K562 (cell line): ENCODE data around the gene EDN2. TPM values are rescaled to one million over a fixed set of nuclear protein-coding genes. Genes with fewer than 3 reads are reported as not detected.

Source experiments
- ATAC-seq: fragments of 200-7000 bp; cut with Tn5 transposase; 3 replicates; pipeline ENCODE4 v1.9.1; 2020; ENCODE audit warnings: moderate library complexity
- BruUV-seq: library from RNA; stranded (reverse); fragments of 400-500 nt; replicated peaks from 2 replicates; lab custom pipeline; 2021; lab: Mats Ljungman, UMichigan
- CTCF ChIA-PET: fragments of 300-600 bp; formaldehyde crosslinking; extraction: SDS; loops from one replicate; lab custom pipeline; 2021; ENCODE audit warnings: low intra/inter-chr PET ratio; lab: Yijun Ruan, JAX
- POLR2A ChIA-PET: fragments of 300-600, 350-650 bp; sonication (Branson Sonifier 250); formaldehyde crosslinking; extraction: SDS; loops from one replicate; lab custom pipeline; 2021; ENCODE audit warnings: antibody characterized with exemption, inconsistent platforms; lab: Yijun Ruan, JAX
- DNase-seq, 4 experiments: peaks; one replicate each; pipeline versions ENCODE4 v3.0.0 to v3.0.0-alpha.2; 2011 to 2018; ENCODE audit warnings: low spot score in 3 of 4, mixed read lengths in 3 of 4; ENCODE audit errors: extremely low read depth in 1 of 4
- FAIRE-seq: peaks from 2 replicates; lab custom pipeline; 2011; peaks lifted over from hg19 to GRCh38; lab: Jason Lieb, UNC
- H2AFZ ChIP-seq: 2 replicates; pipeline ENCODE4 v1.6.0; 2011; ENCODE audit warnings: low read depth, low read length, control low read depth, inconsistent platforms
- H3K27ac ChIP-seq: fragments of 200-600 bp; 3 replicates; pipeline ENCODE4 v1.8.0; 2011; ENCODE audit warnings: low read depth, mild to moderate bottlenecking, control low read depth, inconsistent platforms, low read length, moderate library complexity, mixed read lengths; ENCODE audit errors: extremely low read depth
- H3K27me3 ChIP-seq, 2 experiments: fragments of 300-600 bp in 1 of 2; 2 replicates in 1 of 2; 3 replicates in 1 of 2; pipeline versions ENCODE4 v1.6.0 to v1.8.0; 2011; ENCODE audit warnings: inconsistent platforms in 2 of 2, low read length in 2 of 2, mild to moderate bottlenecking in 1 of 2, mixed read lengths in 1 of 2, moderate library complexity in 1 of 2; ENCODE audit not compliant: control insufficient read depth in 2 of 2, insufficient read depth in 2 of 2
- H3K36me3 ChIP-seq: fragments of 300-600 bp; 3 replicates; pipeline ENCODE4 v1.8.0; 2011; ENCODE audit warnings: mild to moderate bottlenecking, low read length, inconsistent platforms; ENCODE audit not compliant: control insufficient read depth, insufficient read depth
- H3K4me1 ChIP-seq, 2 experiments: fragments of 200-600 bp in 1 of 2; replicated peaks in 1 of 2; 2 replicates in 1 of 2; 3 replicates in 1 of 2; pipeline versions ENCODE4 v1.5.1 to v1.8.0; 2011; ENCODE audit warnings: inconsistent platforms in 2 of 2, low read length in 2 of 2, mild to moderate bottlenecking in 1 of 2, mixed read lengths in 1 of 2, moderate library complexity in 1 of 2; ENCODE audit not compliant: control insufficient read depth in 2 of 2, insufficient read depth in 2 of 2
- H3K4me2 ChIP-seq: 2 replicates; pipeline ENCODE4 v1.6.1; 2011; ENCODE audit warnings: low read length, control low read depth, inconsistent platforms, mixed read lengths; ENCODE audit not compliant: insufficient read depth
- H3K4me3 ChIP-seq: fragments of 200-600 bp; sonication (generic), shearing (Covaris generic); 2 replicates; pipeline ENCODE4 v1.5.1; 2016; ENCODE audit warnings: control low read depth, inconsistent platforms
- H3K79me2 ChIP-seq: fragments of 200-600 bp; 3 replicates; pipeline ENCODE4 v1.8.0; 2011; ENCODE audit warnings: low read length, inconsistent platforms; ENCODE audit not compliant: control insufficient read depth, insufficient read depth
- H3K9ac ChIP-seq, 2 experiments: 2 replicates each; pipeline versions ENCODE4 v1.6.0 to v1.6.1; 2011; ENCODE audit warnings: low read depth in 2 of 2, low read length in 2 of 2, control low read depth in 1 of 2, inconsistent platforms in 1 of 2, mild to moderate bottlenecking in 1 of 2, mixed read lengths in 1 of 2; ENCODE audit not compliant: insufficient read depth in 1 of 2
- H3K9me1 ChIP-seq: one replicate; pipeline ENCODE4 v1.6.0; 2011; ENCODE audit warnings: inconsistent platforms, mild to moderate bottlenecking, low read length, moderate library complexity; ENCODE audit not compliant: control insufficient read depth, insufficient read depth
- H3K9me3 ChIP-seq: replicated peaks from 2 replicates; pipeline ENCODE4 v1.5.1; 2011; ENCODE audit warnings: low read depth, low read length, inconsistent platforms; ENCODE audit not compliant: control insufficient read depth, insufficient read depth
- H4K20me1 ChIP-seq: replicated peaks from 2 replicates; pipeline ENCODE4 v1.6.1; 2011; ENCODE audit warnings: low read length, inconsistent platforms, mixed read lengths; ENCODE audit not compliant: control insufficient read depth, insufficient read depth
- DPF2 ChIP-seq: fragments of 450-650 bp; IDR thresholded peaks from 2 replicates; pipeline ENCODE4 v1.6.1; 2016
- HSF4 ChIP-seq: fragments of 250-450 bp; sonication (Bioruptor Pico); IDR thresholded peaks from 2 replicates; pipeline ENCODE4 v2.1.2; 2022; ENCODE audit warnings: mild to moderate bottlenecking, moderate library complexity, borderline replicate concordance
- JUN ChIP-seq, 2 experiments: sonication (generic) in 1 of 2; formaldehyde crosslinking in 1 of 2; IDR thresholded peaks; 2 replicates each; pipeline versions ENCODE4 v1.6.1 to v1.8.0; 2012 to 2022; ENCODE audit warnings: borderline replicate concordance in 2 of 2, mild to moderate bottlenecking in 2 of 2, improper control_type of control experiment in 1 of 2, low read depth in 1 of 2, low read length in 1 of 2, missing genetic modification reagents in 1 of 2
- MNT ChIP-seq, 2 experiments: fragments of 450-650 bp; conservative IDR thresholded peaks; 2 replicates each; pipeline ENCODE4 v1.6.1; 2017; ENCODE audit warnings: mild to moderate bottlenecking in 2 of 2, moderate library complexity in 2 of 2
- SP2 ChIP-seq: IDR thresholded peaks from 2 replicates; pipeline ENCODE4 v1.6.1; 2011; ENCODE audit warnings: mild to moderate bottlenecking, low read depth, low read length, moderate library complexity; ENCODE audit not compliant: poor library complexity, severe bottlenecking; ENCODE audit errors: extremely low read depth
- TCF3 ChIP-seq: sonication (generic); formaldehyde crosslinking; IDR thresholded peaks from 2 replicates; pipeline ENCODE4 v1.4.0; 2020; ENCODE audit warnings: mild to moderate bottlenecking, missing genetic modification reagents
- ZBTB34 ChIP-seq: fragments of 250-450 bp; sonication (Bioruptor Pico); IDR thresholded peaks from 2 replicates; pipeline ENCODE4 v1.8.0; 2021; ENCODE audit warnings: mild to moderate bottlenecking, moderate library complexity
- ZFP30 ChIP-seq: fragments of 250-450 bp; sonication (Bioruptor Pico); IDR thresholded peaks from 2 replicates; pipeline ENCODE4 v1.8.0; 2022; ENCODE audit warnings: moderate library complexity, mild to moderate bottlenecking, inconsistent platforms, borderline replicate concordance
- ZKSCAN3 ChIP-seq: fragments of 250-450 bp; sonication (Bioruptor Pico); IDR thresholded peaks from 2 replicates; pipeline ENCODE4 v1.4.0; 2020
- ZNF12 ChIP-seq: sonication (generic); formaldehyde crosslinking; IDR thresholded peaks from 2 replicates; pipeline ENCODE4 v1.4.0; 2020; ENCODE audit warnings: mild to moderate bottlenecking, missing genetic modification reagents
- ZNF224 ChIP-seq: sonication (generic); formaldehyde crosslinking; IDR thresholded peaks from 2 replicates; pipeline ENCODE4 v1.8.0; 2022; ENCODE audit warnings: mild to moderate bottlenecking, missing genetic modification reagents
- ZNF449 ChIP-seq: fragments of 250-450 bp; sonication (Bioruptor Pico); IDR thresholded peaks from 2 replicates; pipeline ENCODE4 v1.8.0; 2022; ENCODE audit warnings: moderate library complexity, mild to moderate bottlenecking, inconsistent platforms
- WGBS: fragments of 100-300 bp; shearing (Covaris generic); methylation state at CpG from one replicate; pipeline ENCODE4 v1.1.6; 2016; ENCODE audit warnings: low coverage, mixed read lengths; ENCODE audit not compliant: insufficient coverage; ENCODE audit errors: missing lambda C conversion rate; 5-methylcytosine and 5-hydroxymethylcytosine counted together
- in situ Hi-C: fragments of 300-500 bp; cut with MboI; formaldehyde crosslinking; loops from 4 replicates; pipeline ENCODE4 v1.15.0; 2018; ENCODE audit warnings: inconsistent platforms, mixed read lengths
- intact Hi-C: fragments of 100-400 bp; cut with micrococcal nuclease; formaldehyde crosslinking; loops from 2 replicates; pipeline ENCODE4 v1.14.2; 2022
- polyA plus RNA-seq, 8 experiments: library from polyadenylated mRNA; depleted of rRNA in 4 of 8; stranded (reverse) in 5 of 8; unstranded in 3 of 8; fragments of >200 nt; fragmentation: Nextera tagmentation in 2 of 8; fragmentation: Illumina TruSeq in 1 of 8; extraction: Ambion mirVana in 2 of 8; extraction: Trizol in 1 of 8; gene quantifications; 2 replicates each; pipeline versions ENCODE4 v1.2.1 to v1.2.3, GENCODE V29; 2011 to 2014; ENCODE audit warnings: inconsistent platforms in 1 of 8, missing spikeins in 1 of 8
- total RNA-seq, 7 experiments: library from RNA; depleted of rRNA in 6 of 7; stranded (reverse); fragments of >200 nt in 6 of 7; fragmentation: Illumina TruSeq in 2 of 7; extraction: Trizol in 2 of 7; gene quantifications; 2 replicates each; pipeline versions ENCODE4 v1.2.1 to v1.2.3, GENCODE V29; 2011 to 2021; ENCODE audit warnings: low replicate concordance in 1 of 7
- TF ChIP-seq, protein P1 (sequence below): fragments of 250-450 bp; sonication (Bioruptor Pico); IDR thresholded peaks from 2 replicates; pipeline ENCODE4 v1.4.0; 2020; ENCODE audit warnings: borderline replicate concordance

EDN2 gene
- total and polyA plus RNA-seq, 9 of the 15 experiments (the other 6 are each of a cell fraction or from before 2014, with no cell fraction given): not detected

DNA sequence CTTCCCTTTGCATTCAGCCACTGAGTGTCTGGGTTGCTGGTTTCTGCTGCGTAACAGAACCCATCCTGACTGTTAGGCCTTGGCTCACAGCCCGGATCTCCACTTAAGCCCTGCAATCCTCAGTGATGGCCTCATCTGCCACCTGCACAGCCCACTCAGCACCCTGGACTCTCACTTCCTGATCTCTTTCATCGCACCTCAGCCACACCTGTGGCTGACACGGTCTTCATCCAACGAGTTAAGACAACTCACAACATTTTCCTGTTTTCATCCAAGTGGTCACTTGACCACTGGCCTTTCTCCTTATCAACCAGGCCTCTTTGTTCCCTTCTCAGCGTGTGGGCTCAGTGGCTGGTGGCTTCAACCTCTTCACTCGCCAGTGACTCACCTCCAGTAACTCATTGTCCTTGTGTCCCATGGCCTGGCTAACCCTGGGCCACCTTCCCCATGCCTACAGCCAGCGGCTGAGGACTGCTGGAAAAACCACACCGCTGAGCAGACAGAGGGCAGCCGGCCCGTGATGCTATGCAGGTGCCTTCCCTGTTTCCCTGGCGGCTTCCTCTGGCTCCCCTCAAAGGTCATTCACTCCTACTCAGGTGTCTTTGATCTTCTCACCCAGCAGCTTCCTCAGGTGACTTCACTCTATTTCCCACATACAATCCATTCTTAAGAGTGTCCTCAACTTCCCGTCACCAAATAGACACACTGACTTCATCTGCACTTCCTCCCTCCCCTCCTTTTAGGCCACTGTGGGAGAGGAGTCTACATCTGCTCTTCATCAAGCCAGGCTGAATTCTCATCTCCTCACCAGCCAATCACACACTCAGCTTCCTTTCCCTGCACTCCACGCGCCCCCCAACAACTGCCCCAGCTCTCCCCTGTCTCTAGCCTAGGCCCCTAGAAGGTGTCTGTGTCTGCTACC, 19.9 kb upstream of the EDN2 start:
- Histone ChIP-seq H3K4me3 (no peak overlapping the region), H3K4me2 (peak overlapping the region; percentile 26; the same call in 1 of the 2 replicates), H3K27me3 (peaks cover 34 to 61% of the 10 kb centered on the region in 2 experiments), H4K20me1 (no peaks in the 10 kb centered on the region; the same call in 1 of the 2 replicates), H3K27ac (no peak overlapping the region), H3K36me3 (no peaks in the 10 kb centered on the region), H3K4me1 (peaks cover 5 to 6% of the 10 kb centered on the region in 2 experiments; a peak in 3 of 5 replicates), H3K9me1 (no peaks in the 10 kb centered on the region), H3K9ac (0 out of 4 replicates have a peak overlapping the region, but pooled peaks of 1 of the 2 experiments have one; percentile 17), H3K79me2 (no peaks in the 10 kb centered on the region), H2AFZ (no peak overlapping the region), H3K9me3 (no peaks in the 10 kb centered on the region)
- no TSS peak for BruUV-seq
- intact Hi-C loops: no loop called here
- DNase-seq: peak in 2 of 4 experiments; percentile 29 to 45
- 10% methylated on average over 15 of the region's 15 CpGs for WGBS
- in situ Hi-C loops: no loop called here
- peak; percentile 77 for FAIRE-seq
- ChIA-PET POLR2A (no interaction called here), CTCF (no interaction called here)
- peak; percentile 33 for ATAC-seq
- TF ChIP-seq TCF3 (CRISPR knock-in tag): peak; percentile 68
- no peak for TF ChIP-seq ZNF449 (CRISPR knock-in tag)
- TF ChIP-seq JUN (IDR thresholded peaks at IDR 0.05; ENCODE audit: borderline replicate concordance, low read depth, low read length): 0 out of 2 replicates have a peak, but pooled peaks have one; percentile 15
- no peak for TF ChIP-seq JUN (CRISPR knock-in tag; IDR thresholded peaks at IDR 0.05; ENCODE audit: borderline replicate concordance)
- no peak for TF ChIP-seq MNT (conservative IDR thresholded peaks at IDR 0.05)
- peak; percentile 28; the same call in 1 of the 2 replicates for TF ChIP-seq DPF2
- no peak for TF ChIP-seq ZNF224 (CRISPR knock-in tag)
- no peak for TF ChIP-seq ZBTB34 (CRISPR knock-in tag)
- no peak for TF ChIP-seq SP2
- TF ChIP-seq HSF4 (CRISPR knock-in tag): no peak
- no peak for TF ChIP-seq ZKSCAN3 (CRISPR knock-in tag)
- peak; percentile 100 for TF ChIP-seq ZNF12 (CRISPR knock-in tag)
- no peak for TF ChIP-seq ZFP30 (CRISPR knock-in tag)
- TF ChIP-seq, protein P1, sequence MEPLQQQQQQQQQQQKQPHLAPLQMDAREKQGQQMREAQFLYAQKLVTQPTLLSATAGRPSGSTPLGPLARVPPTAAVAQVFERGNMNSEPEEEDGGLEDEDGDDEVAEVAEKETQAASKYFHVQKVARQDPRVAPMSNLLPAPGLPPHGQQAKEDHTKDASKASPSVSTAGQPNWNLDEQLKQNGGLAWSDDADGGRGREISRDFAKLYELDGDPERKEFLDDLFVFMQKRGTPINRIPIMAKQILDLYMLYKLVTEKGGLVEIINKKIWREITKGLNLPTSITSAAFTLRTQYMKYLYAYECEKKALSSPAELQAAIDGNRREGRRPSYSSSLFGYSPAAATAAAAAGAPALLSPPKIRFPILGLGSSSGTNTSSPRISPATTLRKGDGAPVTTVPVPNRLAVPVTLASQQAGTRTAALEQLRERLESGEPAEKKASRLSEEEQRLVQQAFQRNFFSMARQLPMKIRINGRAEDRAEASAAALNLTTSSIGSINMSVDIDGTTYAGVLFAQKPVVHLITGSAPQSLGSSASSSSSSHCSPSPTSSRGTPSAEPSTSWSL (CRISPR knock-in tag): no peak
